Fibroblast of lung (primary cell): ENCODE data around the gene POLD3. TPM values are rescaled to one million over a fixed set of nuclear protein-coding genes. Genes with fewer than 3 reads are reported as not detected.

Source experiments
- DNase-seq, 2 donors: peaks; one replicate each; pipeline versions ENCODE4 v3.0.0 to v3.0.0-alpha.2; 2010; ENCODE audit warnings: low read depth in 2 of 2
- H2AFZ ChIP-seq: 2 replicates; pipeline ENCODE4 v1.5.1; 2012; ENCODE audit warnings: low read length, control low read depth, inconsistent platforms
- H3K27ac ChIP-seq: 2 replicates; pipeline ENCODE4 v1.5.1; 2011; ENCODE audit warnings: low read length, control low read depth; ENCODE audit not compliant: insufficient read depth
- H3K27me3 ChIP-seq: 2 replicates; pipeline ENCODE4 v1.5.1; 2011; ENCODE audit warnings: mild to moderate bottlenecking, low read length; ENCODE audit not compliant: control insufficient read depth, insufficient read depth
- H3K36me3 ChIP-seq: 2 replicates; pipeline ENCODE4 v1.5.1; 2011; ENCODE audit warnings: low read length; ENCODE audit not compliant: control insufficient read depth, insufficient read depth
- H3K4me1 ChIP-seq: 2 replicates; pipeline ENCODE4 v1.5.1; 2011; ENCODE audit warnings: low read length; ENCODE audit not compliant: control insufficient read depth, insufficient read depth; ENCODE audit errors: extremely low read depth
- H3K4me2 ChIP-seq: 2 replicates; pipeline ENCODE4 v1.5.1; 2011; ENCODE audit warnings: low read length, control low read depth; ENCODE audit not compliant: insufficient read depth; ENCODE audit errors: extremely low read depth
- H3K4me3 ChIP-seq, 4 experiments: fragments of 200-600 bp in 1 of 4; sonication (generic) in 1 of 4; replicated peaks in 1 of 4; 2 replicates each; pipeline ENCODE4 v1.5.1; 2011 to 2016; ENCODE audit warnings: low read length in 4 of 4, low read depth in 3 of 4, mild to moderate bottlenecking in 3 of 4, control low read depth in 2 of 4, inconsistent platforms in 1 of 4, mixed read lengths in 1 of 4; ENCODE audit not compliant: insufficient read depth in 1 of 4; ENCODE audit errors: control extremely low read depth in 1 of 4
- H3K79me2 ChIP-seq: 2 replicates; pipeline ENCODE4 v1.5.1; 2012; ENCODE audit warnings: mild to moderate bottlenecking, low read length, inconsistent platforms; ENCODE audit not compliant: control insufficient read depth, insufficient read depth
- H3K9ac ChIP-seq: 2 replicates; pipeline ENCODE4 v1.5.1; 2011; ENCODE audit warnings: mild to moderate bottlenecking, low read length, control low read depth; ENCODE audit not compliant: insufficient read depth
- H3K9me3 ChIP-seq: 2 replicates; pipeline ENCODE4 v1.5.1; 2012; ENCODE audit warnings: low read depth, low read length; ENCODE audit not compliant: control insufficient read depth, insufficient read depth
- H4K20me1 ChIP-seq: 2 replicates; pipeline ENCODE4 v1.5.1; 2011; ENCODE audit warnings: low read length; ENCODE audit not compliant: control insufficient read depth, insufficient read depth; ENCODE audit errors: extremely low read depth
- CTCF ChIP-seq, 2 donors: IDR thresholded peaks in 1 of 2; conservative IDR thresholded peaks in 1 of 2; 1 replicate in 1 of 2; 2 replicates in 1 of 2; pipeline ENCODE4 v1.5.1; 2011 to 2012; ENCODE audit warnings: low read length in 2 of 2, control low read depth in 1 of 2, inconsistent platforms in 1 of 2, low read depth in 1 of 2, mild to moderate bottlenecking in 1 of 2
- EZH2 ChIP-seq: IDR thresholded peaks from 2 replicates; pipeline ENCODE4 v1.5.1; 2012; ENCODE audit warnings: low read length, control low read depth, mild to moderate bottlenecking; ENCODE audit errors: missing control alignments
- polyA plus RNA-seq, 2 donors: library from polyadenylated mRNA; depleted of rRNA in 1 of 2; stranded (reverse) in 1 of 2; unstranded in 1 of 2; fragments of >200 nt; gene quantifications; 2 replicates each; pipeline ENCODE4 v1.2.1, GENCODE V29; 2011 to 2012; ENCODE audit warnings: missing spikeins in 1 of 2
- total RNA-seq: library from RNA; depleted of rRNA; stranded (reverse); fragments of >200 nt; gene quantifications from 2 replicates; pipeline ENCODE4 v1.2.1, GENCODE V29; 2014

POLD3 gene
- total and polyA plus RNA-seq, 2 donors (not counting 1 experiment from before 2014, with no cell fraction given), result 9.1 to 13.7 TPM

- no peak for TF ChIP-seq EZH2
- no peak for TF ChIP-seq CTCF (conservative IDR thresholded peaks at IDR 0.05 in 1 of 2, IDR thresholded peaks at IDR 0.05 in 1 of 2; ENCODE audit: low read depth in 1 of 2, low read length in 2 of 2)
- DNase-seq, result no peak
- Histone ChIP-seq H2AFZ (no peak overlapping the region), H3K36me3 (no peaks in the 10 kb centered on the region), H3K27me3 (no peaks in the 10 kb centered on the region), H3K9ac (no peak overlapping the region), H3K4me2 (no peak overlapping the region), H4K20me1 (no peaks in the 10 kb centered on the region), H3K9me3 (no peaks in the 10 kb centered on the region), H3K79me2 (no peaks in the 10 kb centered on the region), H3K4me1 (no peaks in the 10 kb centered on the region), H3K27ac (no peak overlapping the region), H3K4me3 (no peak overlapping the region)
These were observed 70.2 kb downstream of the POLD3 start for GRCh38 chr11:74662487-74663103.

DNA sequence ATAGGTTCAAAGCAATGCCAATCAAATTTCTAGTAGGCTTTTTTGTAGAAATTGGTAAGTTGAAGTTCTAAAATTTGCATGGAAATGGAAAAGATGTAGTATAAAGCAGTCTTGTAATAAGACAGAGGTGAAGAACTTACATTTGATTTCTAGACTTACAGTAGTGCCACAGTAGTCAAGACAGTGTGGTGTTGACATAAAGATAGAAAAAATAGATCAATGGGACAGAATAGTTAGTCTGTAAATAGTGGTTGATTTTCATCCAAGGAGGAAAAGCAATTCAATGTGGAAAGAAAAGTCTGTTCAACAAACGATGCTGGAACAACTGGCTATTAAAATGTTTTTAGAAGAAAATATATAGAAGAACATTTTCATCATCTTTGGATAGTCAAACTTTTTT lies 70.9 kb downstream of the POLD3 start:
- H3K27me3 ChIP-seq, result no peaks in the 10 kb centered on the region
- TF ChIP-seq EZH2 (no peak), CTCF (conservative IDR thresholded peaks at IDR 0.05 in 1 of 2, IDR thresholded peaks at IDR 0.05 in 1 of 2; ENCODE audit: low read depth in 1 of 2, low read length in 2 of 2) (no peak)
- no peak overlapping the region for H3K4me3 ChIP-seq
- H3K27ac ChIP-seq, result no peak overlapping the region
- no peaks in the 10 kb centered on the region for H4K20me1 ChIP-seq
- no peaks in the 10 kb centered on the region for H3K4me1 ChIP-seq
- no peak overlapping the region for H2AFZ ChIP-seq
- no peak for DNase-seq
- H3K79me2 ChIP-seq, result no peaks in the 10 kb centered on the region
- H3K9me3 ChIP-seq, result no peaks in the 10 kb centered on the region
- no peak overlapping the region for H3K4me2 ChIP-seq
- no peaks in the 10 kb centered on the region for H3K36me3 ChIP-seq
- no peak overlapping the region for H3K9ac ChIP-seq

- peaks cover 18% of the 10 kb centered on the region for H3K4me1 ChIP-seq
- H3K9ac ChIP-seq, result no peak overlapping the region
- TF ChIP-seq CTCF (conservative IDR thresholded peaks at IDR 0.05 in 1 of 2, IDR thresholded peaks at IDR 0.05 in 1 of 2; ENCODE audit: low read depth in 1 of 2, low read length in 2 of 2), result no peak
- no peak for TF ChIP-seq EZH2
- H3K27me3 ChIP-seq, result no peaks in the 10 kb centered on the region
- no peak overlapping the region for H3K27ac ChIP-seq
- H3K4me3 ChIP-seq, result no peak overlapping the region
- no peaks in the 10 kb centered on the region for H3K79me2 ChIP-seq
- no peaks in the 10 kb centered on the region for H3K9me3 ChIP-seq
- no peak for DNase-seq
- no peaks in the 10 kb centered on the region for H4K20me1 ChIP-seq
- no peak overlapping the region for H3K4me2 ChIP-seq
- H2AFZ ChIP-seq, result no peak overlapping the region
- H3K36me3 ChIP-seq, result no peaks in the 10 kb centered on the region
These were observed 77.1 kb downstream of the POLD3 start for GRCh38 chr11:74669211-74670160.
